K562 (cell line): ENCODE results near the gene PRKG1. TPM values are rescaled to one million over a fixed set of nuclear protein-coding genes. Genes with fewer than 3 reads are reported as not detected.

ENCODE experiments used
- ATAC-seq: fragments of 200-7000 bp; cut with Tn5 transposase; 3 replicates; pipeline ENCODE4 v1.9.1; 2020; ENCODE audit warnings: moderate library complexity
- BruUV-seq: library from RNA; stranded (reverse); fragments of 400-500 nt; replicated peaks from 2 replicates; lab custom pipeline; 2021; lab: Mats Ljungman, UMichigan
- CTCF ChIA-PET: fragments of 300-600 bp; formaldehyde crosslinking; extraction: SDS; loops from one replicate; lab custom pipeline; 2021; ENCODE audit warnings: low intra/inter-chr PET ratio; lab: Yijun Ruan, JAX
- POLR2A ChIA-PET: fragments of 300-600, 350-650 bp; sonication (Branson Sonifier 250); formaldehyde crosslinking; extraction: SDS; loops from one replicate; lab custom pipeline; 2021; ENCODE audit warnings: antibody characterized with exemption, inconsistent platforms; lab: Yijun Ruan, JAX
- DNase-seq, 4 experiments: peaks; one replicate each; pipeline versions ENCODE4 v3.0.0 to v3.0.0-alpha.2; 2011 to 2018; ENCODE audit warnings: low spot score in 3 of 4, mixed read lengths in 3 of 4; ENCODE audit errors: extremely low read depth in 1 of 4
- FAIRE-seq: peaks from 2 replicates; lab custom pipeline; 2011; peaks lifted over from hg19 to GRCh38; lab: Jason Lieb, UNC
- H2AFZ ChIP-seq: 2 replicates; pipeline ENCODE4 v1.6.0; 2011; ENCODE audit warnings: low read depth, low read length, control low read depth, inconsistent platforms
- H3K27ac ChIP-seq: fragments of 200-600 bp; 3 replicates; pipeline ENCODE4 v1.8.0; 2011; ENCODE audit warnings: low read depth, mild to moderate bottlenecking, control low read depth, inconsistent platforms, low read length, moderate library complexity, mixed read lengths; ENCODE audit errors: extremely low read depth
- H3K27me3 ChIP-seq, 2 experiments: fragments of 300-600 bp in 1 of 2; 2 replicates in 1 of 2; 3 replicates in 1 of 2; pipeline versions ENCODE4 v1.6.0 to v1.8.0; 2011; ENCODE audit warnings: inconsistent platforms in 2 of 2, low read length in 2 of 2, mild to moderate bottlenecking in 1 of 2, mixed read lengths in 1 of 2, moderate library complexity in 1 of 2; ENCODE audit not compliant: control insufficient read depth in 2 of 2, insufficient read depth in 2 of 2
- H3K36me3 ChIP-seq: fragments of 300-600 bp; 3 replicates; pipeline ENCODE4 v1.8.0; 2011; ENCODE audit warnings: mild to moderate bottlenecking, low read length, inconsistent platforms; ENCODE audit not compliant: control insufficient read depth, insufficient read depth
- H3K4me1 ChIP-seq, 2 experiments: fragments of 200-600 bp in 1 of 2; replicated peaks in 1 of 2; 2 replicates in 1 of 2; 3 replicates in 1 of 2; pipeline versions ENCODE4 v1.5.1 to v1.8.0; 2011; ENCODE audit warnings: inconsistent platforms in 2 of 2, low read length in 2 of 2, mild to moderate bottlenecking in 1 of 2, mixed read lengths in 1 of 2, moderate library complexity in 1 of 2; ENCODE audit not compliant: control insufficient read depth in 2 of 2, insufficient read depth in 2 of 2
- H3K4me2 ChIP-seq: 2 replicates; pipeline ENCODE4 v1.6.1; 2011; ENCODE audit warnings: low read length, control low read depth, inconsistent platforms, mixed read lengths; ENCODE audit not compliant: insufficient read depth
- H3K4me3 ChIP-seq: fragments of 200-600 bp; sonication (generic), shearing (Covaris generic); 2 replicates; pipeline ENCODE4 v1.5.1; 2016; ENCODE audit warnings: control low read depth, inconsistent platforms
- H3K79me2 ChIP-seq: fragments of 200-600 bp; 3 replicates; pipeline ENCODE4 v1.8.0; 2011; ENCODE audit warnings: low read length, inconsistent platforms; ENCODE audit not compliant: control insufficient read depth, insufficient read depth
- H3K9ac ChIP-seq, 2 experiments: 2 replicates each; pipeline versions ENCODE4 v1.6.0 to v1.6.1; 2011; ENCODE audit warnings: low read depth in 2 of 2, low read length in 2 of 2, control low read depth in 1 of 2, inconsistent platforms in 1 of 2, mild to moderate bottlenecking in 1 of 2, mixed read lengths in 1 of 2; ENCODE audit not compliant: insufficient read depth in 1 of 2
- H3K9me1 ChIP-seq: one replicate; pipeline ENCODE4 v1.6.0; 2011; ENCODE audit warnings: inconsistent platforms, mild to moderate bottlenecking, low read length, moderate library complexity; ENCODE audit not compliant: control insufficient read depth, insufficient read depth
- H3K9me3 ChIP-seq: replicated peaks from 2 replicates; pipeline ENCODE4 v1.5.1; 2011; ENCODE audit warnings: low read depth, low read length, inconsistent platforms; ENCODE audit not compliant: control insufficient read depth, insufficient read depth
- H4K20me1 ChIP-seq: replicated peaks from 2 replicates; pipeline ENCODE4 v1.6.1; 2011; ENCODE audit warnings: low read length, inconsistent platforms, mixed read lengths; ENCODE audit not compliant: control insufficient read depth, insufficient read depth
- CEBPB ChIP-seq: fragments of 450-650 bp; IDR thresholded peaks from 2 replicates; pipeline ENCODE4 v1.6.1; 2016; ENCODE audit warnings: missing genetic modification characterization, missing compliant biosample characterization
- MTA3 ChIP-seq: fragments of 450-650 bp; formaldehyde crosslinking; IDR thresholded peaks from 2 replicates; pipeline ENCODE4 v1.6.1; 2017; ENCODE audit warnings: mild to moderate bottlenecking, borderline replicate concordance
- STAT5A ChIP-seq: IDR thresholded peaks from 2 replicates; pipeline ENCODE4 v1.6.1; 2012; ENCODE audit warnings: low read length, inconsistent platforms, borderline replicate concordance
- ZNF12 ChIP-seq: sonication (generic); formaldehyde crosslinking; IDR thresholded peaks from 2 replicates; pipeline ENCODE4 v1.4.0; 2020; ENCODE audit warnings: mild to moderate bottlenecking, missing genetic modification reagents
- ZNF165 ChIP-seq: fragments of 250-450 bp; sonication (Bioruptor Pico); IDR thresholded peaks from 2 replicates; pipeline ENCODE4 v1.4.0; 2020; ENCODE audit warnings: borderline replicate concordance
- ZNF778 ChIP-seq: fragments of 450-650 bp; formaldehyde crosslinking; IDR thresholded peaks from 2 replicates; pipeline ENCODE4 v1.4.0; 2020; ENCODE audit warnings: mild to moderate bottlenecking, moderate library complexity
- WGBS: fragments of 100-300 bp; shearing (Covaris generic); methylation state at CpG from one replicate; pipeline ENCODE4 v1.1.6; 2016; ENCODE audit warnings: low coverage, mixed read lengths; ENCODE audit not compliant: insufficient coverage; ENCODE audit errors: missing lambda C conversion rate; 5-methylcytosine and 5-hydroxymethylcytosine counted together
- in situ Hi-C: fragments of 300-500 bp; cut with MboI; formaldehyde crosslinking; loops from 4 replicates; pipeline ENCODE4 v1.15.0; 2018; ENCODE audit warnings: inconsistent platforms, mixed read lengths
- intact Hi-C: fragments of 100-400 bp; cut with micrococcal nuclease; formaldehyde crosslinking; loops from 2 replicates; pipeline ENCODE4 v1.14.2; 2022
- polyA plus RNA-seq, 8 experiments: library from polyadenylated mRNA; depleted of rRNA in 4 of 8; stranded (reverse) in 5 of 8; unstranded in 3 of 8; fragments of >200 nt; fragmentation: Nextera tagmentation in 2 of 8; fragmentation: Illumina TruSeq in 1 of 8; extraction: Ambion mirVana in 2 of 8; extraction: Trizol in 1 of 8; gene quantifications; 2 replicates each; pipeline versions ENCODE4 v1.2.1 to v1.2.3, GENCODE V29; 2011 to 2014; ENCODE audit warnings: inconsistent platforms in 1 of 8, missing spikeins in 1 of 8
- total RNA-seq, 7 experiments: library from RNA; depleted of rRNA in 6 of 7; stranded (reverse); fragments of >200 nt in 6 of 7; fragmentation: Illumina TruSeq in 2 of 7; extraction: Trizol in 2 of 7; gene quantifications; 2 replicates each; pipeline versions ENCODE4 v1.2.1 to v1.2.3, GENCODE V29; 2011 to 2021; ENCODE audit warnings: low replicate concordance in 1 of 7
- TF ChIP-seq, protein P1 (sequence below): sonication (generic); formaldehyde crosslinking; IDR thresholded peaks from 2 replicates; pipeline ENCODE4 v1.4.0; 2020; ENCODE audit warnings: mild to moderate bottlenecking, missing genetic modification reagents
- TF ChIP-seq, protein P2 (sequence below): fragments of 200-400 bp; formaldehyde crosslinking; IDR thresholded peaks from 2 replicates; pipeline ENCODE4 v1.6.1; 2017; ENCODE audit warnings: mild to moderate bottlenecking, low read depth, low read length, moderate library complexity
- TF ChIP-seq, protein P3 (sequence below): fragments of 450-650 bp; IDR thresholded peaks from 2 replicates; pipeline ENCODE4 v1.7.0; 2016; ENCODE audit warnings: borderline replicate concordance

Gene PRKG1
- total and polyA plus RNA-seq, 9 of the 15 experiments (the other 6 are each of a cell fraction or from before 2014, with no cell fraction given), result 0.22 TPM; not detected in 8

DNA sequence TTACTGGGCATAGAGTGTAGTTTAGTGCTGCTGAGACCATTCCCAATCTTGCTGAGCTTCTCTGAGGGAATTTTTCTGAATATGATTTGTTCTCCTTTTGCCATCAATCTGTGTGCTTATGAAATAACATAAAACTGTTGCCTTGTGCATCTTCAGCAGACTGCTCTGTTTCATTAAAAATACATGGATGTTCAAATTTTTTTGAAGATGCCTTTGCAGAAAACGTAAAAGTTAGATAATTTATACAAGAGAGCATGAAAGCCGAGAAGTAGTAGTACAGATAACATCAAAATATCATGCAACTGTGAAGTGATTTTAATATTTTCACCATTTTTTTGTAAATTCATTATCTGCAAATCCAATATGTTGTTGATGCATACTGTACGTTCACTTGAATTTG lies 799.8 kb downstream of the PRKG1 start:
- Histone ChIP-seq H4K20me1 (no peaks in the 10 kb centered on the region), H3K9me1 (no peaks in the 10 kb centered on the region), H3K36me3 (no peaks in the 10 kb centered on the region), H3K4me1 (no peaks in the 10 kb centered on the region), H3K4me3 (no peak overlapping the region), H3K9ac (no peak overlapping the region), H3K79me2 (no peaks in the 10 kb centered on the region), H3K4me2 (no peak overlapping the region), H2AFZ (no peak overlapping the region), H3K9me3 (no peaks in the 10 kb centered on the region)
- DNase-seq (no peak), ATAC-seq (no peak)
- BruUV-seq, result no TSS peak
- POLR2A ChIA-PET, result no interaction called here
- TF ChIP-seq STAT5A, result no peak
- TF ChIP-seq ZNF165 (CRISPR knock-in tag), result no peak
- no peak for TF ChIP-seq ZNF778 (CRISPR knock-in tag)
- TF ChIP-seq CEBPB (tag), result no peak
- TF ChIP-seq, all 486 proteins: peak for 0
- FAIRE-seq, result no peak
- intact Hi-C loops, result no loop called here
- WGBS, result 3% methylated on average over 3 of the region's 3 CpGs
- in situ Hi-C loops, result no loop called here
- Histone ChIP-seq H3K27me3 (no peaks in the 10 kb centered on the region), H3K27ac (no peak overlapping the region)
- CTCF ChIA-PET, result no interaction called here

DNA sequence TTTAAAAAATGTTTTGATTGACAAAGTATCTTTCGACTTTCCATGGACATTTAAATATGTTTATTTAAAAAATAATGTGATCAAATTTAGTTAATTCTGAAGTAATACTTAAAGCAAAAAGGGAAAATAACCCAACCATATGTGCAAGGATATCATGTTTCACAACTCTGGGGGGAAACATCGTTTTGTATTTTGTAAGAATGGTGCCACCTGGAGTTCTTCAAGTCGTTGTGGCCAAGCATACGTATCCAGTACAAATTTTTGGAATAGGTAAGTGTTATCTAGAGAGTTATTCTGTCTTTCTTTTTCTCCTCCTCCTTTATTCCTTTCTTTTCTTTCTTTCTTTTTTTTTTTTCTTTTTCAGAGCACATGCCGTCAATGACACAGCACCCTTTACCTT lies 801.3 kb downstream of the PRKG1 start:
- in situ Hi-C loops, result no loop called here
- ChIA-PET POLR2A (no interaction called here), CTCF (no interaction called here)
- H2AFZ ChIP-seq, result no peak overlapping the region
- H3K9me3 ChIP-seq, result no peaks in the 10 kb centered on the region
- no peak for FAIRE-seq
- H3K4me3 ChIP-seq, result no peak overlapping the region
- DNase-seq, result no peak
- H3K4me1 ChIP-seq, result no peaks in the 10 kb centered on the region
- H3K4me2 ChIP-seq, result no peak overlapping the region
- H4K20me1 ChIP-seq, result no peaks in the 10 kb centered on the region
- ATAC-seq, result no peak
- H3K79me2 ChIP-seq, result no peaks in the 10 kb centered on the region
- BruUV-seq, result no TSS peak
- WGBS, result 4% methylated on average over 4 of the region's 5 CpGs
- intact Hi-C loops, result no loop called here
- H3K36me3 ChIP-seq, result no peaks in the 10 kb centered on the region
- no peak overlapping the region for H3K9ac ChIP-seq
- H3K27me3 ChIP-seq, result no peaks in the 10 kb centered on the region
- H3K9me1 ChIP-seq, result no peaks in the 10 kb centered on the region
- H3K27ac ChIP-seq, result no peak overlapping the region
- TF ChIP-seq MTA3, result no peak
- TF ChIP-seq, protein P1, sequence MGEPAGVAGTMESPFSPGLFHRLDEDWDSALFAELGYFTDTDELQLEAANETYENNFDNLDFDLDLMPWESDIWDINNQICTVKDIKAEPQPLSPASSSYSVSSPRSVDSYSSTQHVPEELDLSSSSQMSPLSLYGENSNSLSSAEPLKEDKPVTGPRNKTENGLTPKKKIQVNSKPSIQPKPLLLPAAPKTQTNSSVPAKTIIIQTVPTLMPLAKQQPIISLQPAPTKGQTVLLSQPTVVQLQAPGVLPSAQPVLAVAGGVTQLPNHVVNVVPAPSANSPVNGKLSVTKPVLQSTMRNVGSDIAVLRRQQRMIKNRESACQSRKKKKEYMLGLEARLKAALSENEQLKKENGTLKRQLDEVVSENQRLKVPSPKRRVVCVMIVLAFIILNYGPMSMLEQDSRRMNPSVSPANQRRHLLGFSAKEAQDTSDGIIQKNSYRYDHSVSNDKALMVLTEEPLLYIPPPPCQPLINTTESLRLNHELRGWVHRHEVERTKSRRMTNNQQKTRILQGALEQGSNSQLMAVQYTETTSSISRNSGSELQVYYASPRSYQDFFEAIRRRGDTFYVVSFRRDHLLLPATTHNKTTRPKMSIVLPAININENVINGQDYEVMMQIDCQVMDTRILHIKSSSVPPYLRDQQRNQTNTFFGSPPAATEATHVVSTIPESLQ (CRISPR knock-in tag), result no peak
- TF ChIP-seq, protein P2, sequence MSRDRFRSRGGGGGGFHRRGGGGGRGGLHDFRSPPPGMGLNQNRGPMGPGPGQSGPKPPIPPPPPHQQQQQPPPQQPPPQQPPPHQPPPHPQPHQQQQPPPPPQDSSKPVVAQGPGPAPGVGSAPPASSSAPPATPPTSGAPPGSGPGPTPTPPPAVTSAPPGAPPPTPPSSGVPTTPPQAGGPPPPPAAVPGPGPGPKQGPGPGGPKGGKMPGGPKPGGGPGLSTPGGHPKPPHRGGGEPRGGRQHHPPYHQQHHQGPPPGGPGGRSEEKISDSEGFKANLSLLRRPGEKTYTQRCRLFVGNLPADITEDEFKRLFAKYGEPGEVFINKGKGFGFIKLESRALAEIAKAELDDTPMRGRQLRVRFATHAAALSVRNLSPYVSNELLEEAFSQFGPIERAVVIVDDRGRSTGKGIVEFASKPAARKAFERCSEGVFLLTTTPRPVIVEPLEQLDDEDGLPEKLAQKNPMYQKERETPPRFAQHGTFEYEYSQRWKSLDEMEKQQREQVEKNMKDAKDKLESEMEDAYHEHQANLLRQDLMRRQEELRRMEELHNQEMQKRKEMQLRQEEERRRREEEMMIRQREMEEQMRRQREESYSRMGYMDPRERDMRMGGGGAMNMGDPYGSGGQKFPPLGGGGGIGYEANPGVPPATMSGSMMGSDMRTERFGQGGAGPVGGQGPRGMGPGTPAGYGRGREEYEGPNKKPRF, result no peak
- no peak for TF ChIP-seq ZNF12 (CRISPR knock-in tag)
- TF ChIP-seq, protein P3, sequence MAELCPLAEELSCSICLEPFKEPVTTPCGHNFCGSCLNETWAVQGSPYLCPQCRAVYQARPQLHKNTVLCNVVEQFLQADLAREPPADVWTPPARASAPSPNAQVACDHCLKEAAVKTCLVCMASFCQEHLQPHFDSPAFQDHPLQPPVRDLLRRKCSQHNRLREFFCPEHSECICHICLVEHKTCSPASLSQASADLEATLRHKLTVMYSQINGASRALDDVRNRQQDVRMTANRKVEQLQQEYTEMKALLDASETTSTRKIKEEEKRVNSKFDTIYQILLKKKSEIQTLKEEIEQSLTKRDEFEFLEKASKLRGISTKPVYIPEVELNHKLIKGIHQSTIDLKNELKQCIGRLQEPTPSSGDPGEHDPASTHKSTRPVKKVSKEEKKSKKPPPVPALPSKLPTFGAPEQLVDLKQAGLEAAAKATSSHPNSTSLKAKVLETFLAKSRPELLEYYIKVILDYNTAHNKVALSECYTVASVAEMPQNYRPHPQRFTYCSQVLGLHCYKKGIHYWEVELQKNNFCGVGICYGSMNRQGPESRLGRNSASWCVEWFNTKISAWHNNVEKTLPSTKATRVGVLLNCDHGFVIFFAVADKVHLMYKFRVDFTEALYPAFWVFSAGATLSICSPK, result no peak
